OCI-LY1 (cell line): Measurements from ENCODE around the gene RASD1.

ENCODE experiments used
- CTCF ChIP-seq: fragments of 200-600 bp; sonication (generic), shearing (Covaris generic); IDR thresholded peaks from 2 replicates; pipeline ENCODE4 v1.5.1; 2017; ENCODE audit warnings: mild to moderate bottlenecking, antibody characterized with exemption, low read length, moderate library complexity, mixed read lengths
- EZH2 ChIP-seq: fragments of 200-600 bp; sonication (generic), shearing (Covaris generic); IDR thresholded peaks from 2 replicates; pipeline ENCODE4 v1.8.0; 2017; ENCODE audit warnings: borderline replicate concordance, mixed run types, mild to moderate bottlenecking, antibody characterized with exemption, low read length, moderate library complexity, mixed read lengths

- TF ChIP-seq CTCF (peak; percentile 74; the same call in 1 of the 2 replicates), EZH2 (no peak)
These were observed at the start of gene RASD1 for GRCh38 chr17:17496189-17497064.
